Neural progenitor cell (in vitro differentiated cells): ENCODE data around the gene LHX1. TPM values are rescaled to one million over a fixed set of nuclear protein-coding genes. Genes with fewer than 3 reads are reported as not detected.

Experiments
- DNase-seq: peaks from one replicate; pipeline ENCODE4 v3.0.0-alpha.2; 2016; ENCODE audit warnings: low spot score
- H2AFZ ChIP-seq: fragments of 200-600 bp; sonication (generic); replicated peaks from 2 replicates; pipeline ENCODE4 v1.6.1; 2016; ENCODE audit warnings: antibody characterized with exemption
- H3F3A ChIP-seq: fragments of 200-600 bp; sonication (generic); 2 replicates; pipeline ENCODE4 v1.6.1; 2016; ENCODE audit warnings: antibody characterized with exemption, low read depth
- H3K27ac ChIP-seq: fragments of 200-600 bp; sonication (generic); 2 replicates; pipeline ENCODE4 v1.5.1; 2016; ENCODE audit warnings: mild to moderate bottlenecking
- H3K27me3 ChIP-seq: fragments of 200-600 bp; sonication (generic); 2 replicates; pipeline ENCODE4 v1.6.1; 2016; ENCODE audit warnings: mild to moderate bottlenecking, moderate library complexity
- H3K36me3 ChIP-seq: fragments of 200-600 bp; sonication (generic); 2 replicates; pipeline ENCODE4 v1.5.1; 2016
- H3K4me1 ChIP-seq: fragments of 200-600 bp; sonication (generic); 2 replicates; pipeline ENCODE4 v1.6.1; 2016; ENCODE audit warnings: mixed run types
- H3K4me2 ChIP-seq: fragments of 200-600 bp; sonication (generic); 2 replicates; pipeline ENCODE4 v1.6.1; 2016
- H3K4me3 ChIP-seq: fragments of 200-600 bp; sonication (generic); 2 replicates; pipeline ENCODE4 v1.5.1; 2016
- H3K79me2 ChIP-seq: fragments of 200-600 bp; sonication (generic); 2 replicates; pipeline ENCODE4 v1.6.1; 2016; ENCODE audit warnings: low read depth
- H3K9ac ChIP-seq: fragments of 200-600 bp; sonication (generic); 2 replicates; pipeline ENCODE4 v1.6.1; 2016
- H3K9me3 ChIP-seq: fragments of 200-600 bp; sonication (generic); 2 replicates; pipeline ENCODE4 v1.5.1; 2016; ENCODE audit warnings: low read depth
- H4K20me1 ChIP-seq: fragments of 200-600 bp; sonication (generic); 2 replicates; pipeline ENCODE4 v1.6.1; 2016; ENCODE audit warnings: low read depth
- H3K27ac Mint-ChIP-seq: 3 replicates; pipeline ENCODE4 v1.8.0; 2021; ENCODE audit warnings: mixed read lengths
- H3K27me3 Mint-ChIP-seq: 2 replicates; pipeline ENCODE4 v1.8.0; 2022; ENCODE audit warnings: low read depth, mild to moderate bottlenecking, inconsistent platforms, moderate library complexity, mixed read lengths; ENCODE audit not compliant: insufficient read depth
- H3K36me3 Mint-ChIP-seq: 3 replicates; pipeline ENCODE4 v1.8.0; 2021; ENCODE audit warnings: mixed read lengths
- H3K4me1 Mint-ChIP-seq: 3 replicates; pipeline ENCODE4 v1.8.0; 2021; ENCODE audit warnings: mixed read lengths
- H3K4me3 Mint-ChIP-seq: 3 replicates; pipeline ENCODE4 v1.8.0; 2021; ENCODE audit warnings: mild to moderate bottlenecking, moderate library complexity, mixed read lengths
- H3K9me3 Mint-ChIP-seq: 3 replicates; pipeline ENCODE4 v1.8.0; 2020; ENCODE audit warnings: mixed read lengths
- EZH2 ChIP-seq: fragments of 200-600 bp; sonication (generic); IDR thresholded peaks from 2 replicates; pipeline ENCODE4 v1.6.1; 2017; ENCODE audit warnings: antibody characterized with exemption, mild to moderate bottlenecking, moderate library complexity
- EZH2phosphoT487 ChIP-seq: fragments of 200-600 bp; sonication (generic); IDR thresholded peaks from 2 replicates; pipeline ENCODE4 v1.6.1; 2017; ENCODE audit warnings: antibody characterized with exemption
- total RNA-seq: library from RNA; depleted of rRNA; stranded (reverse); fragments of >200 nt; gene quantifications from 2 replicates; pipeline ENCODE4 v1.2.3, GENCODE V29; 2015; ENCODE audit warnings: low replicate concordance
- TF ChIP-seq, protein P1 (sequence below): fragments of 200-600 bp; sonication (generic); IDR thresholded peaks from 2 replicates; pipeline ENCODE4 v1.5.1; 2017; ENCODE audit warnings: antibody characterized with exemption, mild to moderate bottlenecking

The LHX1 gene
- total RNA-seq, 1 donor from 2014 or later, result not detected

DNA sequence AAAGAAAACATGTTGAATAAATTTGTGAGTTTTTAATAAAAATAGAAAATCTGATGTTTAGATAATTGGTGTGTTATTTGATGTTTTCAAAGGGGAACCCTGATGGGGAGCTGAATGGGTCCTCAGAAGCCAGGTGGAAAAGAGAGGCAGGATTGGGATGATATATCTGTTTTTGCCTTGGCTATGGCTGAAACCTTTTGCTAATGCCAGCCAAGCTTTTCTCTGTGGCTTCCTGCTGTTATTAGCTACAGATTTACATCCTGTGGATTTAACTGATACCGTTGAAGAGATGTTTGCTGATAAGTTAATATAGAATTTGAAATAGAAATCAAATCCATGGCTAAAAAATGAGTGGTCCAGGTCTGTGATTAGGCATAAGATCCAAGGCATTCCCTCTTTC lies 7.3 kb downstream of the LHX1 start:
- Histone ChIP-seq H3K79me2 (peaks cover 2% of the 10 kb centered on the region), H3K9ac (no peak overlapping the region), H2AFZ (no peak overlapping the region), H3K9me3 (no peaks in the 10 kb centered on the region), H4K20me1 (peaks cover 67% of the 10 kb centered on the region), H3K27ac (no peak overlapping the region), H3K4me2 (no peak overlapping the region), H3K27me3 (peaks cover 90% of the 10 kb centered on the region), H3K36me3 (no peaks in the 10 kb centered on the region), H3F3A (peaks cover 48% of the 10 kb centered on the region), H3K4me1 (peaks cover 7% of the 10 kb centered on the region), H3K4me3 (no peak overlapping the region)
- peaks cover 17% of the 10 kb centered on the region for H3K4me1 Mint-ChIP-seq
- no peak for DNase-seq
- no peak overlapping the region for H3K27ac Mint-ChIP-seq
- H3K9me3 Mint-ChIP-seq, result peaks cover 3% of the 10 kb centered on the region
- TF ChIP-seq, protein P1, sequence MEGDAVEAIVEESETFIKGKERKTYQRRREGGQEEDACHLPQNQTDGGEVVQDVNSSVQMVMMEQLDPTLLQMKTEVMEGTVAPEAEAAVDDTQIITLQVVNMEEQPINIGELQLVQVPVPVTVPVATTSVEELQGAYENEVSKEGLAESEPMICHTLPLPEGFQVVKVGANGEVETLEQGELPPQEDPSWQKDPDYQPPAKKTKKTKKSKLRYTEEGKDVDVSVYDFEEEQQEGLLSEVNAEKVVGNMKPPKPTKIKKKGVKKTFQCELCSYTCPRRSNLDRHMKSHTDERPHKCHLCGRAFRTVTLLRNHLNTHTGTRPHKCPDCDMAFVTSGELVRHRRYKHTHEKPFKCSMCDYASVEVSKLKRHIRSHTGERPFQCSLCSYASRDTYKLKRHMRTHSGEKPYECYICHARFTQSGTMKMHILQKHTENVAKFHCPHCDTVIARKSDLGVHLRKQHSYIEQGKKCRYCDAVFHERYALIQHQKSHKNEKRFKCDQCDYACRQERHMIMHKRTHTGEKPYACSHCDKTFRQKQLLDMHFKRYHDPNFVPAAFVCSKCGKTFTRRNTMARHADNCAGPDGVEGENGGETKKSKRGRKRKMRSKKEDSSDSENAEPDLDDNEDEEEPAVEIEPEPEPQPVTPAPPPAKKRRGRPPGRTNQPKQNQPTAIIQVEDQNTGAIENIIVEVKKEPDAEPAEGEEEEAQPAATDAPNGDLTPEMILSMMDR, result no peak
- no peak for TF ChIP-seq EZH2
- no peak for TF ChIP-seq EZH2phosphoT487
- no peak overlapping the region for H3K4me3 Mint-ChIP-seq
- no peaks in the 10 kb centered on the region for H3K36me3 Mint-ChIP-seq
- peaks cover 74% of the 10 kb centered on the region for H3K27me3 Mint-ChIP-seq

DNA sequence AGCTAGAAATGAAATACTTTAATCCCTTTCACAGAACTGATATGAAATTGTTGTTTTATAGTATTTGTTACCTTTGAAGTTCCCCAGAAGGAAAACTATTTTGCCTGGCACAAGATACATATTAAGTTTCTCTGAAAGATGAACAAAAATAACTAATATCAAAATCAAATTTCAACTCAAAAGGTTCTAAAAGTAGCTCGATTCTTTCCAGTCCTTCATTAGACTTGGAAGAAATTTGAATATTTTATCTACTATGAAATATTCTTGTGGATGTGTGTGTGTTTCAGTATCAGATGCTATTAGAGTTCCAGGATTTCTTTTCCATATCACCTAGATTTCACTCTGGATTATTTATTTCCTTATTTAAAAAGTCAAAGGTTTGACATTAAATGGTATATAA lies 7.9 kb downstream of the LHX1 start:
- no peak overlapping the region for H2AFZ ChIP-seq
- H3K36me3 ChIP-seq, result no peaks in the 10 kb centered on the region
- no peak overlapping the region for H3K9ac ChIP-seq
- peaks cover 13% of the 10 kb centered on the region for H3K4me1 ChIP-seq
- H3K79me2 ChIP-seq, result peaks cover 8% of the 10 kb centered on the region
- H3K4me2 ChIP-seq, result no peak overlapping the region
- no peak overlapping the region for H3K27ac Mint-ChIP-seq
- peaks cover 20% of the 10 kb centered on the region for H3K4me1 Mint-ChIP-seq
- H3K36me3 Mint-ChIP-seq, result no peaks in the 10 kb centered on the region
- no peak for TF ChIP-seq EZH2phosphoT487
- no peak for TF ChIP-seq EZH2
- TF ChIP-seq, protein P1, result no peak
- H3K27me3 Mint-ChIP-seq, result peaks cover 69% of the 10 kb centered on the region
- peaks cover 3% of the 10 kb centered on the region for H3K9me3 Mint-ChIP-seq
- H3K4me3 Mint-ChIP-seq, result no peak overlapping the region
- H3F3A ChIP-seq, result peaks cover 54% of the 10 kb centered on the region
- H4K20me1 ChIP-seq, result peaks cover 67% of the 10 kb centered on the region
- peaks cover 85% of the 10 kb centered on the region for H3K27me3 ChIP-seq
- no peak for DNase-seq
- H3K9me3 ChIP-seq, result no peaks in the 10 kb centered on the region
- no peak overlapping the region for H3K27ac ChIP-seq
- no peak overlapping the region for H3K4me3 ChIP-seq

DNA sequence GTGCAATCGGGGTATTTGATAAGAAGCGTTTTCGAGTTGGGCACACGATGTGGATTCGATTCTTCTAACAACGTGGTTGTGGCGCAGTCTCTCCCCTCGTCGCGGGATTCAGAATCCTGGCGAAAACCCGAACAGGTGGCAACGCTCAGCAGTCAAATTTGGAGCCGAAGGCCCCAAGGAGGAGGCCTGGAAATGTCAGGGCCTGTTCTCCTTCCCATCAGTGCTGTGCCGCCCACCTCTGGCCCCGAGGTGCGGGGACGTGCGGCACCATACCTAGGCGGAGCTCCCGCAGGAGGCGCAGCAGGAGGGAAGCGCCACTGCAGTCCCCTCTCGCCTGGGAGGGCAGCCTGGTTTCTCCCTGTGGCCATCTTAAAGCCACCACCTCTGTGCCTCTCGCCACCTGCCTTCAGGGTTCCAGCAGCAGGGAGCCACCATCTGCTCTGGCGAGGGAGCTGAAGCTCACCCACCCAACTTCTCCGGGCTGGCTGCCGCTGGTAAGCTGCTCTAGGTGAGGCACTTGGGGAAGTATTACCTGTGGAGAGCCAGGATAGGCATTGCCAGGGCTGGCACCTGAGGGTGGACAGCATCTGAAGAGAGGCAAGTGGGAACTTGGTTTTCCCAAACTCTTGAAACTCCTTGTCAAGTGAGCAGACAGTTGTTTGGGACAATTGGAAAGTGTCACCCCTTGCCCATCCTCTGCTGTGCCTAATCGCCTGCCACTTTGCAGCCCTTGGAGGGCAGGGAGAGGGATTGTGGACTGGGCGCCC lies 8.9 kb downstream of the LHX1 start:
- H4K20me1 ChIP-seq, result peaks cover 67% of the 10 kb centered on the region
- peaks cover 3% of the 10 kb centered on the region for H3K9me3 Mint-ChIP-seq
- no peak overlapping the region for H3K4me2 ChIP-seq
- DNase-seq, result peak; percentile 51
- H3K4me3 Mint-ChIP-seq, result no peak overlapping the region
- H2AFZ ChIP-seq, result no peak overlapping the region
- H3K36me3 Mint-ChIP-seq, result peaks cover 3% of the 10 kb centered on the region
- TF ChIP-seq, protein P1, result no peak
- TF ChIP-seq EZH2phosphoT487, result peak; percentile 87
- peak; percentile 89 for TF ChIP-seq EZH2
- H3K79me2 ChIP-seq, result peaks cover 18% of the 10 kb centered on the region
- H3K36me3 ChIP-seq, result no peaks in the 10 kb centered on the region
- H3F3A ChIP-seq, result peaks cover 51% of the 10 kb centered on the region
- H3K27me3 Mint-ChIP-seq, result peaks cover 59% of the 10 kb centered on the region
- peaks cover 29% of the 10 kb centered on the region for H3K4me1 Mint-ChIP-seq
- H3K9ac ChIP-seq, result no peak overlapping the region
- H3K27ac ChIP-seq, result no peak overlapping the region
- peaks cover 75% of the 10 kb centered on the region for H3K27me3 ChIP-seq
- H3K27ac Mint-ChIP-seq, result no peak overlapping the region
- H3K4me3 ChIP-seq, result no peak overlapping the region
- H3K9me3 ChIP-seq, result no peaks in the 10 kb centered on the region
- peaks cover 16% of the 10 kb centered on the region for H3K4me1 ChIP-seq
